ENCODE measurements around the gene GNG14.
"Not testable (repeated sequence)": the region's sequence is repeated elsewhere in the genome, so short reads cannot be mapped to it uniquely, and the experiment has no call there.

The GNG14 gene

DNA sequence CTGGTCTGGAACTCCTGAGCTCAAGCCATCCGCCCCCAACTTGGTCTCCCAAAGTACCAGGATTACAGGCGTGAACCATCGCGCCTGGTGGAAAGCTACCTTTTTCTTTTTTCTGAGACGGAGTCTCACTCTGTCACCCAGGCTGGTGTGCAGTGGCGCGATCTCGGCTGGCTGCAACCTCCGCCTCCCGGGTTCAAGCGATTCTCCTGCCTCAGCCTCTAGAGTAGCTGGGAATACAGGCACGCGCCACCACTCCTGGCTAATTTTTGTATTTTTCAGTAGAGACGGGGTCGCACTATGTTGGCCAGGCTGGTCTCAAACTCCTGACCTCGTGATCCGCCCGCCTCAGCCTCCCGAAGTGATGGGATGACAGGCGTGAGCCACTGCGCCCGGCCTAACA lies 9.6 kb downstream of the GNG14 start:
- not testable (repeated sequence) for DNase-seq

GRCh38 chr19:12698138-12698537 lies 10.3 kb downstream of the GNG14 start:
- DNase-seq, result no peak

GRCh38 chr19:12701596-12702282 lies 13.9 kb downstream of the GNG14 start:
- DNase-seq, result no peak

DNA sequence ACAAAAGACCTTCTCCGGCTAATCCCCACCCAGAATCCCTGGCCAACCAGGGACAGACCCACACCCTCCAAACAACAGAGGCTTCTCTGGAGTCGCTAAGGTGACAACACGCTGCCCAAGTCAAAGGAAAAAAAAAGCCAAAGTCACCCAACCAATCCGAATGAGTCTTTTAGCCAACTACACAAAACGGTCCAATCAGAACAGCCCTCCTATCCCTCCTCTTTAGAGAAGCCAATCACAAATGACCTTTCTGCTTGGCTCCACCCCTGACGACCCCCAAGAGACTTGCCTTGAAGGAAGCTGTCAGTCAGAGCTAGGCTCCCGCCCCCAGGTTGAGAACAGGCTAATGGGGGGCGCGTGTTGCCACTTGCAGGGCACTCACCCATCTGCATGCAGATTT lies 15.2 kb downstream of the GNG14 start:
- peak; percentile 9 to 58 for DNase-seq

DNA sequence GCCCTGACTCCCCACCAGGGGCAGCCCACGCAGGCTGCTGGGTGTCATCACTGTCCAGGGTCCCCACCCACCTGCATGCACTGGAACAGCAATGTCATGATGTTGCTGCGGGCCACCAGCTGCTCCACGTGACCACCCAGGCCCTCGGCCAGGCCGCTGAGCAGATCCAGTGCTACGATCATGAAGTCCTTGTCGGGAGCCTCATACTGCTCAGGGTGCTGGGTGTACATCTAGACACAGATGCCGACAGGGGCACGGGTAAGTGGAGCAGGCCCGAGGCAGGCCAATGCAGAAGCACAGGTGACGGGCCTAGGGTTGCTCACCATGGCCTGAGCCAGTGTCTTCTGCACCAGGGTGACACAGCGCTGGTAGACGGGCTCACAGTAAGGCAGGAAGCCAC lies 17.4 kb downstream of the GNG14 start:
- no peak for DNase-seq

DNA sequence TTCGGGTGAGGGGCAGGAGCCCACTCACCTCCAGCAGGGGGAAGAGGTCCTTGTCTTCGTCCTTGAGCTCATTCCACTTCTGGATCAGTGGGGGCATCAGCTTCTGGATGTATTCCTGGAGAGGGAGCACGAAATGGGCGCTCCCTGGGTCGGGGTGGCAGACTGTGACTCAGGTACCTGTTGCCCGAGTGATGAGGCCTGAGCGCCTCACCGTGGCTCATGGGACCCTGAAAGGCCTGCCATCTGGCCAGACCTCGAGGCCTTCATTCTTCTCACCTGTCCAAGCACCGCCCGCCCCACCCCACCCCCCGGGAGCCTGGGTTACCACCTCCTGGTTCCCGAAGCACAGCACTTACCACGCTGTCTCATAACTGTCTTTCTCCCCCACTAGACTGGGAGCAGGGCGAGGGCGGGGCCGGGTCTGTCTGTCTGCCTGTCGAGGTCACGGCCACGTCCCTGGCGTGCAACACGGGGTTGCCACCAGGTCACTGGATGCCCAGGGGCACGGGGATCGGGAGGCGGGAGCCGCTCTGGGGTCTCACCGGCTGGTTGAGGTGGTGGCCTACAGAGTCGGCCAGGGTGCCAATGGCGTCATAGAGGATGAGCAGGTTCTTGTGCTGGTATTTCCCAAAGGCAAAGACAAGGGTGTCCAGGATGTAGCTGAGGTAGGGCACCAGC lies 18.0 kb downstream of the GNG14 start:
- DNase-seq, result no peak

- no peak for DNase-seq
Measured at GRCh38 chr19:12706332-12706718, 18.5 kb downstream of the GNG14 start.

DNA sequence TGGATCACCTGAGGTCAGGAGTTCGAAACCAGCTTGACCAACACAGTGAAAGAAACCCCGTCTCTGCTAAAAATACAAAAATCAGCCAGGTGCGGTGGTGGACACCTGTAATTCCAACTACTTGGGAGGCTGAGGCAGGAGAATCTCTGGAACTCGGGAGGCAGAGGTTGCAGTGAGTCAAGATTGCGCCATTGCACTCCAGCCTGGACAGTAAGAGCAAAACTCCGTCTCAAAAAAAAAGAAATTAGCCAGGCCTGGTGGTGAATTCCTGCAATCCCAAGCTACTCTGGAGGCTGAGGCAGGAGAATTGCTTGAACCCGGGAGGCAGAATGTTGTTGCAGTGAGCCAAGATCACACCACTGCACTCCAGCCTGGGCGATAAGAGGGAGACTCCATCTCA lies 20.8 kb downstream of the GNG14 start:
- no peak for DNase-seq

DNA sequence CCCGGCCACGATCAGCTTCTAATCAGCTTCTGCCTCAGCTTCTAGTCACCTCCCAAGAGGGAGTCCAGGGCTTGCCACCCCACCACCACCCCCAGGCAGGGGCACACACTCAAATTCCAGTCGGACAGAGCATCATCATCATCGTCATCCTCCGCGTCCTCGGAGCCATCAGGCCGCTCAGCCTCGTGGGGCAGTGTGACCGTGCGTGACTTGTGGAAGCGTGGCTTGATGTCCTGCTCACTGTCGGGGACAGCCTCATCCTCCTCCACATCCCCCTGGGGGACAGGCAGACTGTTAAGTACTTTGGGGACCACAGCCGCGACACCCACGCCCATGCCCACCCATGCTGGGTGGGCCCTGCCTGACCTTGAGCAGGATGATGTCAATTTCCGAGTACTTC lies 23.4 kb downstream of the GNG14 start:
- no peak for DNase-seq

- not testable (repeated sequence) for DNase-seq
Measured at GRCh38 chr19:12712077-12712476, 24.3 kb downstream of the GNG14 start.

GRCh38 chr19:12713304-12713703 lies 25.5 kb downstream of the GNG14 start:
- not testable (repeated sequence) for DNase-seq

DNA sequence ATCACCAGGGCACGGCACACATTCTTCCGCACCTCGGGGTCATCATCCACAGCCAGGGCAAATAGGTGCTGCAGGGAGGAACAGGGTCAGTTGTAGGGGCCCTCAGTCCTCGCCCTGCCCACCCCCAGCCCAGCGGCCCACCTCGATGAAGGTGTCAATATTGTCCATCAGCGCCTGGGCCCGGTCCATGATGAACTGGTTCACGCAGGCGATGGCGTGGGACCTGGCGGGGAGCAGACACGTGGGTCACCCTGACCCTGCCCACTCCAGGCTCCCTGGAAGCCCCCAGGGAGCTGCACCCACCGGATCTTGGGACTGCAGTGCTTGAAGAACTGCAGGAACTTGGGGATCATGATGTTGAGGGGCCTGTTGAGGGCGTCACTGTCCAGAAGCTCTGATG lies 27.3 kb downstream of the GNG14 start:
- DNase-seq, result no peak

DNA sequence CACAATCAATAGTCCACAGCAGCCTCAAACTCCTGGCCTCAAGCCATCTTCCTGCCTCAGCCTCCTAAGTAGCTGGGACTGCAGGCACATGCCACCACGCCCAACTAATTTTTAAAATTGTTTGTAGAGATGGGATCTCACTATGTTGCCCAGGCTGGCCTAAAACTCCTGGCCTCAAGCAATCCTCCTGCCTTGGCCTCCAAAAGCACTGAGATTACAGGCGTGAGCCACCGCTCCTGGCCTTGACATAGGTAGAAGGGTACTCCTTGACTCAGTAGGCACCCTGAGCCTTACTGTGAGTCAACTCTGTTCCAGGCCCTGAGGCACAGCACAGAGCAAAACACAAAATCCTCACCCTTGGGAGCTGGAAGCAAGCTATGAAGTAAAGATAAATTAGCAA lies 28.1 kb downstream of the GNG14 start:
- no peak for DNase-seq

DNA sequence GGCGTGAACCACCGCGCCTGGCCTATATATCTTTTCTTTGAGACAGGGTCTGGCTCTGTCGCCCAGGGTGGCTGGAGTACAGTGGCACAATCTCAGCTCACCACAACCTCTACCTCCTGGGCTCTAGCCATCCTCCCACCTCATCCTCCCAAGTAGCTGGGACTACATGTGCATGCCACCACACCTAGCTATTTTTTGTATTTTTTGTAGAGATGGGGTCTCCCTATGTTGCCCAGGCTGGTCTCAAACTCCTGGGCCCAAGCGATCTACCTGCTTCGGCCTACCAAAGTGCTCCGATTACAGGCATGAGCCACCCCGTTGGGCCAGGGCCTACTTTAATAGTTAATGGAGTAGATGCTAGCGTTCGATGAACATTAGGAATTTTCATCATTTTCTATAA lies 32.5 kb downstream of the GNG14 start:
- DNase-seq, result no peak

DNA sequence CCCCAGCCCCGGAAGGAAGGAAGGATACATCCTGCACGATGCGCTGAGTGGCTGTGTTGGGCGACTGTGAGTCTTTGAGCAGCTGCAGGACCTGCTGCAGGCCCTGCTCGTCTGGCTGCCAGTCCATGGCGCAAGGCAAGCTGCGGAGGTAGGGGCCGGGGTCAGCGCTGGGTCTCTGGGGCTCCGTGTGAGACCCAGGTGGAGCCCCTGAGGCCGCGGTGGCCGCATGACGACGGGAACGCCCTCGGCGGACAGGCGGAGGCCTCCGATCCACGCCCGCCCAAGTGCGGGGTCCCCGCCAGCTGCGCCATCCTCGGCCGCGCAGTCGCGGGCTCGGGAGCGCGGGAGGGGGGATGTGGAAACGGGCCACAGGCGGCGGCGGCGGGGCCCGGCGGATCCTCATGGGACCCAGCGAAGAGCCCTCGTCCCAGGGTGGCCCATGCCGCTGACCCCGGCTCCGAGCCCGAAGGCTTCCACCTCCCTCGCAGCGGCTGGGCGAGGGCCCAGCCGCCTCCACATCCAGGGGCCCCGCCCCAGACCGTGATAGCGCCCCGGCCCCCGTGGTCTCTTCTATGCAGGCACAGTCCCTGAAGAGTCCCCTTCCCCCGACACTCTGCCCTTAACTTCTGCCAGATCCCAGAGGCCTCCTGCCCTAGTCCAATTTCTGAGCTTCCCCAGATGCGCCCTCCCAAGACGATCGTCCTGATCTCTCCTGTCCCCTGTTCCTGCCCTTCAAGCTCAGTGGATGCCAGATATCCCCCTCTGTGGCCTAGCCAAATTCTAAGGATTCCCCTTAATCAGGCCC lies 33.3 kb downstream of the GNG14 start:
- peak in 1 of 2 experiments; percentile 17 for DNase-seq

DNA sequence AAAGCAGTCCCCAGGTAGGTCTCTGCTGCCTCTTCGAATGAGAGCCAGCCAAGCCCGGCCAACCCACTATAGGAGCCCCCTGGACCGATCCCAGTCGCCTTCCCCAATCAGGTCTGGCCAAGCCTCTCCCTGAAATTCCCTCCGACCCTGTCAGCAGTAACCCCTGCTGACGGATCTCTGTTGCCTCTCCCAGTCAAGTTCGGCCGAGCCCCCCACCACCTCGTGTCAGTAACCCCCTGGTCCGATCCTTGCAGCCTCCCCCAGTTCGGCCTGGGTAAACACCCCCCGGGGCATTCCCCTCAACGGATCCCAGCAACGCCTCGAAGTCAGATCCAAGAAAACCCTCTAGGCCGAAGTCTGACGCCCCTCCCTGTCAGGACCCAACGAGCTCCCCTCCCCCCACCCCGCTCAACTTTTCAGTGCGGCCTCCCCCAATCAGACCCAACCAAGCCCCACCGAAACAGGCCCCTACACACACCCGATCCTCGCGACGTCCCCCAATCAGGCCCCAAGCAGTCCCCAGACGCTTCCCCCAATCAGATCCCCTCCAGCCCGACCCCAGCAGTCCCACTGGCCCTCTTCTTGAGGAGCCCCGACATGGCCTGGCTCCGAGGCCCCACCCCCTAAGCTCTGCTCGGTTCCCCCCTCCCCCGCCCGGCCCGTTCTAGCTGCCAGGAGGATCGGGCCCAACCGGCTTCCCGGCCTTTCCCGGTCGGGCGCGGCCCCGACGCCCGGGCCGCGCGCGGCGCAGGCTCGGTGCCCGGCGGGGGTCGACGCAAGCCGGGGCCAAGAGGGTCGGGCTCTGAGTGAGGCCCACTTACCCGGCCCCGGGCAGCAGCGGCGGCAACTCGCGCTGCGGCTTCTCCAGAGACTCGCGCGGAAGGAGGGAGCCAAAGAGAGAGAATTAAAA lies 34.1 kb downstream of the GNG14 start:
- peak in 1 of 2 experiments; percentile 52 for DNase-seq

GRCh38 chr19:12722566-12723380 lies 35.0 kb downstream of the GNG14 start:
- DNase-seq, result peak; percentile 97 to 98

GRCh38 chr19:12723381-12723640 lies 35.5 kb downstream of the GNG14 start:
- DNase-seq, result peak in 1 of 2 experiments; percentile 23

GRCh38 chr19:12723641-12724426 lies 36.0 kb downstream of the GNG14 start, which contains the start of gene TNPO2:
Gene TNPO2, minus strand, starts transcription at chr19:12723932. Its CDS starts 2,955 bp downstream, at chr19:12720977.
- DNase-seq, result peak in 1 of 2 experiments; percentile 77

GRCh38 chr19:12725612-12726011 lies 37.8 kb downstream of the GNG14 start:
- not testable (repeated sequence) for DNase-seq

- DNase-seq, result no peak
Measured at GRCh38 chr19:12726988-12727316, 39.2 kb downstream of the GNG14 start.

Data from NCI-H526 (cell line).